K562 (cell line): Measurements from ENCODE around the gene GABRA5. TPM values are rescaled to one million over a fixed set of nuclear protein-coding genes. Genes with fewer than 3 reads are reported as not detected.

Experiments
- ATAC-seq: fragments of 200-7000 bp; cut with Tn5 transposase; 3 replicates; pipeline ENCODE4 v1.9.1; 2020; ENCODE audit warnings: moderate library complexity
- BruUV-seq: library from RNA; stranded (reverse); fragments of 400-500 nt; replicated peaks from 2 replicates; lab custom pipeline; 2021; lab: Mats Ljungman, UMichigan
- CTCF ChIA-PET: fragments of 300-600 bp; formaldehyde crosslinking; extraction: SDS; loops from one replicate; lab custom pipeline; 2021; ENCODE audit warnings: low intra/inter-chr PET ratio; lab: Yijun Ruan, JAX
- POLR2A ChIA-PET: fragments of 300-600, 350-650 bp; sonication (Branson Sonifier 250); formaldehyde crosslinking; extraction: SDS; loops from one replicate; lab custom pipeline; 2021; ENCODE audit warnings: antibody characterized with exemption, inconsistent platforms; lab: Yijun Ruan, JAX
- DNase-seq, 4 experiments: peaks; one replicate each; pipeline versions ENCODE4 v3.0.0 to v3.0.0-alpha.2; 2011 to 2018; ENCODE audit warnings: low spot score in 3 of 4, mixed read lengths in 3 of 4; ENCODE audit errors: extremely low read depth in 1 of 4
- FAIRE-seq: peaks from 2 replicates; lab custom pipeline; 2011; peaks lifted over from hg19 to GRCh38; lab: Jason Lieb, UNC
- H2AFZ ChIP-seq: 2 replicates; pipeline ENCODE4 v1.6.0; 2011; ENCODE audit warnings: low read depth, low read length, control low read depth, inconsistent platforms
- H3K27ac ChIP-seq: fragments of 200-600 bp; 3 replicates; pipeline ENCODE4 v1.8.0; 2011; ENCODE audit warnings: low read depth, mild to moderate bottlenecking, control low read depth, inconsistent platforms, low read length, moderate library complexity, mixed read lengths; ENCODE audit errors: extremely low read depth
- H3K27me3 ChIP-seq, 2 experiments: fragments of 300-600 bp in 1 of 2; 2 replicates in 1 of 2; 3 replicates in 1 of 2; pipeline versions ENCODE4 v1.6.0 to v1.8.0; 2011; ENCODE audit warnings: inconsistent platforms in 2 of 2, low read length in 2 of 2, mild to moderate bottlenecking in 1 of 2, mixed read lengths in 1 of 2, moderate library complexity in 1 of 2; ENCODE audit not compliant: control insufficient read depth in 2 of 2, insufficient read depth in 2 of 2
- H3K36me3 ChIP-seq: fragments of 300-600 bp; 3 replicates; pipeline ENCODE4 v1.8.0; 2011; ENCODE audit warnings: mild to moderate bottlenecking, low read length, inconsistent platforms; ENCODE audit not compliant: control insufficient read depth, insufficient read depth
- H3K4me1 ChIP-seq, 2 experiments: fragments of 200-600 bp in 1 of 2; replicated peaks in 1 of 2; 2 replicates in 1 of 2; 3 replicates in 1 of 2; pipeline versions ENCODE4 v1.5.1 to v1.8.0; 2011; ENCODE audit warnings: inconsistent platforms in 2 of 2, low read length in 2 of 2, mild to moderate bottlenecking in 1 of 2, mixed read lengths in 1 of 2, moderate library complexity in 1 of 2; ENCODE audit not compliant: control insufficient read depth in 2 of 2, insufficient read depth in 2 of 2
- H3K4me2 ChIP-seq: 2 replicates; pipeline ENCODE4 v1.6.1; 2011; ENCODE audit warnings: low read length, control low read depth, inconsistent platforms, mixed read lengths; ENCODE audit not compliant: insufficient read depth
- H3K4me3 ChIP-seq: fragments of 200-600 bp; sonication (generic), shearing (Covaris generic); 2 replicates; pipeline ENCODE4 v1.5.1; 2016; ENCODE audit warnings: control low read depth, inconsistent platforms
- H3K79me2 ChIP-seq: fragments of 200-600 bp; 3 replicates; pipeline ENCODE4 v1.8.0; 2011; ENCODE audit warnings: low read length, inconsistent platforms; ENCODE audit not compliant: control insufficient read depth, insufficient read depth
- H3K9ac ChIP-seq, 2 experiments: 2 replicates each; pipeline versions ENCODE4 v1.6.0 to v1.6.1; 2011; ENCODE audit warnings: low read depth in 2 of 2, low read length in 2 of 2, control low read depth in 1 of 2, inconsistent platforms in 1 of 2, mild to moderate bottlenecking in 1 of 2, mixed read lengths in 1 of 2; ENCODE audit not compliant: insufficient read depth in 1 of 2
- H3K9me1 ChIP-seq: one replicate; pipeline ENCODE4 v1.6.0; 2011; ENCODE audit warnings: inconsistent platforms, mild to moderate bottlenecking, low read length, moderate library complexity; ENCODE audit not compliant: control insufficient read depth, insufficient read depth
- H3K9me3 ChIP-seq: replicated peaks from 2 replicates; pipeline ENCODE4 v1.5.1; 2011; ENCODE audit warnings: low read depth, low read length, inconsistent platforms; ENCODE audit not compliant: control insufficient read depth, insufficient read depth
- H4K20me1 ChIP-seq: replicated peaks from 2 replicates; pipeline ENCODE4 v1.6.1; 2011; ENCODE audit warnings: low read length, inconsistent platforms, mixed read lengths; ENCODE audit not compliant: control insufficient read depth, insufficient read depth
- BACH1 ChIP-seq: fragments of 200-800 bp; sonication (Bioruptor generic); IDR thresholded peaks from 2 replicates; pipeline ENCODE4 v1.6.1; 2016; ENCODE audit warnings: missing genetic modification characterization, missing compliant biosample characterization
- FOXK1 ChIP-seq: sonication (generic); formaldehyde crosslinking; IDR thresholded peaks from 2 replicates; pipeline ENCODE4 v1.8.0; 2022; ENCODE audit warnings: missing genetic modification reagents, mild to moderate bottlenecking, borderline replicate concordance
- NFATC3 ChIP-seq: fragments of 450-650 bp; IDR thresholded peaks from 2 replicates; pipeline ENCODE4 v1.6.1; 2017; ENCODE audit warnings: mild to moderate bottlenecking
- NR3C1 ChIP-seq: sonication (generic); formaldehyde crosslinking; IDR thresholded peaks from 2 replicates; pipeline ENCODE4 v1.8.1; 2022; ENCODE audit warnings: missing genetic modification reagents
- PHB2 ChIP-seq: fragments of 450-650 bp; IDR thresholded peaks from 2 replicates; pipeline ENCODE4 v1.6.1; 2017; ENCODE audit warnings: low read depth
- TAL1 ChIP-seq: fragments of 450-650 bp; IDR thresholded peaks from 2 replicates; pipeline ENCODE4 v1.6.1; 2016; ENCODE audit warnings: mild to moderate bottlenecking
- ZC3H11A ChIP-seq: IDR thresholded peaks from 2 replicates; pipeline ENCODE4 v1.6.1; 2012; ENCODE audit warnings: low read depth, low read length, improper control_type of control experiment
- WGBS: fragments of 100-300 bp; shearing (Covaris generic); methylation state at CpG from one replicate; pipeline ENCODE4 v1.1.6; 2016; ENCODE audit warnings: low coverage, mixed read lengths; ENCODE audit not compliant: insufficient coverage; ENCODE audit errors: missing lambda C conversion rate; 5-methylcytosine and 5-hydroxymethylcytosine counted together
- in situ Hi-C: fragments of 300-500 bp; cut with MboI; formaldehyde crosslinking; loops from 4 replicates; pipeline ENCODE4 v1.15.0; 2018; ENCODE audit warnings: inconsistent platforms, mixed read lengths
- intact Hi-C: fragments of 100-400 bp; cut with micrococcal nuclease; formaldehyde crosslinking; loops from 2 replicates; pipeline ENCODE4 v1.14.2; 2022
- polyA plus RNA-seq, 8 experiments: library from polyadenylated mRNA; depleted of rRNA in 4 of 8; stranded (reverse) in 5 of 8; unstranded in 3 of 8; fragments of >200 nt; fragmentation: Nextera tagmentation in 2 of 8; fragmentation: Illumina TruSeq in 1 of 8; extraction: Ambion mirVana in 2 of 8; extraction: Trizol in 1 of 8; gene quantifications; 2 replicates each; pipeline versions ENCODE4 v1.2.1 to v1.2.3, GENCODE V29; 2011 to 2014; ENCODE audit warnings: inconsistent platforms in 1 of 8, missing spikeins in 1 of 8
- total RNA-seq, 7 experiments: library from RNA; depleted of rRNA in 6 of 7; stranded (reverse); fragments of >200 nt in 6 of 7; fragmentation: Illumina TruSeq in 2 of 7; extraction: Trizol in 2 of 7; gene quantifications; 2 replicates each; pipeline versions ENCODE4 v1.2.1 to v1.2.3, GENCODE V29; 2011 to 2021; ENCODE audit warnings: low replicate concordance in 1 of 7

The GABRA5 gene
- total and polyA plus RNA-seq, 9 of the 15 experiments (the other 6 are each of a cell fraction or from before 2014, with no cell fraction given), result not detected

DNA sequence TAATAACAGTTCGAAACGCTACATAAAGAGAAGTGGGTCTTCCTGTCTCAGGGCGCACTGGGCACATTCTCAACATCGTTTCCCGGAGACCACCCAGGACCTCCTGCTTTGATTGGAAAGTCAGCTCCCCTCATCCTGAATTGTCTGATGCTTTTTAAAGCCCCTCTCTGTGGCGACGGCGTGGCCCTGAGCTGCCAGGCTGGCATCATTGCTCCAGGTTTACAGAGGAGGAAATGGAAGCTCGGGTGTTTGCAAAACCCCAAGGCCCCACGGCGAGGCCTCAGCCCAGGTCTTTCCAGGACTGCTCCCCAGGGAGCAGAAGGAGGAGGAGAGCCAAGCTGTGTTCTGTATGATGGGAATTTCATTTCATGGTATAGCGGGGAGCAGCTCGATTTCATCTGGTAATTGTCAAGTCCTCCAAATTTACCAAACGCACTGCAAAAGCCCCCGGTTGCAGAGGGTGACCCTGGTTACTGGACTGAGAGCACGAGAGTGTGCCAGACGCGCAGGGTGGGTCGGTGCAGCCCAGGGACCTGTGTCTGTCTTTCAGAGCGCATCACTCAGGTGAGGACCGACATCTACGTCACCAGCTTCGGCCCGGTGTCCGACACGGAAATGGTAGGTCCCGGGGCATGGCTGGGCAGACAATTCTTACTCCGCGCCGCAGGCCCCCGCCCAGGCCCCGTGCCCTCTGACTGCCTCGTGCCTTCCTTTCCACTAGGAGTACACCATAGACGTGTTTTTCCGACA, 15.9 kb downstream of the GABRA5 start:
- no TSS peak for BruUV-seq
- no peak for FAIRE-seq
- in situ Hi-C loops, result loop anchor here (25.0 kb wide), 1 partner anchor 1155 kb away; no protein-coding TSS in a partner anchor

DNA sequence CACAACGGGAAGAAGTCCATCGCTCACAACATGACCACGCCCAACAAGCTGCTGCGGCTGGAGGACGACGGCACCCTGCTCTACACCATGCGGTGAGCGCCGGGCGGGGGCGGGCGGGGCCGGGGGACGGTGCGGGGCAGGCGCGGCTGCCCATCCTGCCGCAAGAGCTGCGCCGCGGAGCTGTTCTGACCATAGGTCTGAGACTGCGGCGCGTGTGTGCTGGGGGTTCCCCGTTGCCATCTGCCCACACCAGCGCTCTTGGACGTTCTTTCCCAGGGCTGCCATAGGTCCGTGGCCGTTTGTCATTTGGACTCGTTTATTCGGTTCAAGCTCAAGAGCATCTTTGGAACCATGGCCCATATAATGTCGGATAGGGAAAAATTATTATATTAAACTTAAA, 16.6 kb downstream of the GABRA5 start:
- no peak for FAIRE-seq
- in situ Hi-C loops, result loop anchor here (25.0 kb wide), 1 partner anchor 1154 kb away; no protein-coding TSS in a partner anchor

More for the DNA sequence above, 15.9 kb downstream of the GABRA5 start:
- H3K79me2 ChIP-seq, result no peaks in the 10 kb centered on the region
- POLR2A ChIA-PET, result no interaction called here
- no peak overlapping the region for H3K4me2 ChIP-seq
- no peaks in the 10 kb centered on the region for H3K36me3 ChIP-seq
- DNase-seq (peak in 1 of 4 experiments; percentile 2), ATAC-seq (no peak)
- no peak overlapping the region for H2AFZ ChIP-seq
- CTCF ChIA-PET, result no interaction called here
- 4% methylated on average over 35 of the region's 35 CpGs for whole genome bisulfite sequencing
- intact Hi-C loops, result no loop called here
- no peaks in the 10 kb centered on the region; the same call in 1 of the 2 replicates for H4K20me1 ChIP-seq
- H3K9me3 ChIP-seq, result no peaks in the 10 kb centered on the region
- H3K4me3 ChIP-seq, result no peak overlapping the region
- H3K9ac ChIP-seq, result no peak overlapping the region
- no peak for TF ChIP-seq FOXK1 (CRISPR knock-in tag)
- no peak for TF ChIP-seq BACH1 (tag)
- TF ChIP-seq NFATC3, result no peak
- no peak for TF ChIP-seq PHB2
- no peak for TF ChIP-seq TAL1
- no peak for TF ChIP-seq ZC3H11A
- no peak for TF ChIP-seq NR3C1 (CRISPR knock-in tag)
- peaks cover 0 to 3% of the 10 kb centered on the region in 2 experiments; a peak in 2 of 5 replicates for H3K4me1 ChIP-seq
- H3K27me3 ChIP-seq, result peaks cover 0 to 26% of the 10 kb centered on the region in 2 experiments; a peak in 3 of 5 replicates
- H3K27ac ChIP-seq, result no peak overlapping the region
- no peaks in the 10 kb centered on the region for H3K9me1 ChIP-seq

More for the DNA sequence above, 16.6 kb downstream of the GABRA5 start:
- H3K4me3 ChIP-seq, result no peak overlapping the region
- no peak overlapping the region for H2AFZ ChIP-seq
- no peak overlapping the region for H3K9ac ChIP-seq
- no peaks in the 10 kb centered on the region; the same call in 1 of the 2 replicates for H4K20me1 ChIP-seq
- no peak for ATAC-seq
- H3K79me2 ChIP-seq, result no peaks in the 10 kb centered on the region
- no peaks in the 10 kb centered on the region for H3K9me1 ChIP-seq
- no TSS peak for BruUV-seq
- WGBS, result 1% methylated on average over 17 of the region's 32 CpGs
- no peak overlapping the region for H3K27ac ChIP-seq
- H3K9me3 ChIP-seq, result no peaks in the 10 kb centered on the region
- H3K27me3 ChIP-seq, result peaks cover 0 to 26% of the 10 kb centered on the region in 2 experiments; a peak in 3 of 5 replicates
- intact Hi-C loops, result no loop called here
- POLR2A ChIA-PET, result no interaction called here
- CTCF ChIA-PET, result no interaction called here
- H3K4me2 ChIP-seq, result no peak overlapping the region
- H3K4me1 ChIP-seq, result peaks cover 0 to 3% of the 10 kb centered on the region in 2 experiments; a peak in 2 of 5 replicates
- no peaks in the 10 kb centered on the region for H3K36me3 ChIP-seq
- no peak for DNase-seq
